Mesothelial cell of epicardium (in vitro differentiated cells): ENCODE results near the gene ASPSCR1. TPM values are rescaled to one million over a fixed set of nuclear protein-coding genes. Genes with fewer than 3 reads are reported as not detected.

Source experiments
- DNase-seq, 2 experiments: peaks; one replicate each; pipeline ENCODE4 v3.0.0; 2021; ENCODE audit warnings: low spot score in 2 of 2; ENCODE audit not compliant: unreplicated experiment in 2 of 2
- H3K27ac Mint-ChIP-seq: 2 replicates; pipeline ENCODE4 v1.8.0; 2021; ENCODE audit warnings: mixed read lengths
- H3K27me3 Mint-ChIP-seq: 2 replicates; pipeline ENCODE4 v1.8.0; 2021; ENCODE audit warnings: low read depth, mixed read lengths
- H3K36me3 Mint-ChIP-seq: 2 replicates; pipeline ENCODE4 v1.8.0; 2021; ENCODE audit warnings: mixed read lengths
- H3K4me1 Mint-ChIP-seq: 2 replicates; pipeline ENCODE4 v1.8.0; 2021; ENCODE audit warnings: mixed read lengths
- H3K4me3 Mint-ChIP-seq: 2 replicates; pipeline ENCODE4 v1.8.0; 2021; ENCODE audit warnings: mild to moderate bottlenecking, moderate library complexity, mixed read lengths
- H3K9me3 Mint-ChIP-seq: 2 replicates; pipeline ENCODE4 v1.8.0; 2021; ENCODE audit warnings: mixed read lengths
- total RNA-seq: library from RNA; stranded (reverse); gene quantifications from 3 replicates; pipeline ENCODE4 v1.2.1, GENCODE V29; 2021
- TF ChIP-seq, protein P1 (sequence below): fragments of 200-600 bp; sonication (generic); IDR thresholded peaks from one replicate; pipeline ENCODE4 v1.5.0; 2021; ENCODE audit warnings: antibody characterized with exemption; ENCODE audit not compliant: unreplicated experiment

ASPSCR1 gene
- total RNA-seq, 1 donor from 2014 or later = 50.5 TPM

GRCh38 chr17:82011617-82012187 lies 34.3 kb downstream of the ASPSCR1 start:
- no peaks in the 10 kb centered on the region for H3K36me3 Mint-ChIP-seq
- H3K27ac Mint-ChIP-seq = no peak overlapping the region
- H3K4me1 Mint-ChIP-seq = peaks cover 4% of the 10 kb centered on the region
- TF ChIP-seq, protein P1, sequence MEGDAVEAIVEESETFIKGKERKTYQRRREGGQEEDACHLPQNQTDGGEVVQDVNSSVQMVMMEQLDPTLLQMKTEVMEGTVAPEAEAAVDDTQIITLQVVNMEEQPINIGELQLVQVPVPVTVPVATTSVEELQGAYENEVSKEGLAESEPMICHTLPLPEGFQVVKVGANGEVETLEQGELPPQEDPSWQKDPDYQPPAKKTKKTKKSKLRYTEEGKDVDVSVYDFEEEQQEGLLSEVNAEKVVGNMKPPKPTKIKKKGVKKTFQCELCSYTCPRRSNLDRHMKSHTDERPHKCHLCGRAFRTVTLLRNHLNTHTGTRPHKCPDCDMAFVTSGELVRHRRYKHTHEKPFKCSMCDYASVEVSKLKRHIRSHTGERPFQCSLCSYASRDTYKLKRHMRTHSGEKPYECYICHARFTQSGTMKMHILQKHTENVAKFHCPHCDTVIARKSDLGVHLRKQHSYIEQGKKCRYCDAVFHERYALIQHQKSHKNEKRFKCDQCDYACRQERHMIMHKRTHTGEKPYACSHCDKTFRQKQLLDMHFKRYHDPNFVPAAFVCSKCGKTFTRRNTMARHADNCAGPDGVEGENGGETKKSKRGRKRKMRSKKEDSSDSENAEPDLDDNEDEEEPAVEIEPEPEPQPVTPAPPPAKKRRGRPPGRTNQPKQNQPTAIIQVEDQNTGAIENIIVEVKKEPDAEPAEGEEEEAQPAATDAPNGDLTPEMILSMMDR = no peak
- no peaks in the 10 kb centered on the region for H3K27me3 Mint-ChIP-seq
- no peak overlapping the region for H3K4me3 Mint-ChIP-seq
- H3K9me3 Mint-ChIP-seq = no peaks in the 10 kb centered on the region
- no peak for DNase-seq

GRCh38 chr17:82012261-82012639 lies 34.8 kb downstream of the ASPSCR1 start:
- DNase-seq = no peak
- no peak overlapping the region for H3K27ac Mint-ChIP-seq
- TF ChIP-seq, protein P1 = no peak
- no peaks in the 10 kb centered on the region for H3K27me3 Mint-ChIP-seq
- peaks cover 4% of the 10 kb centered on the region for H3K4me1 Mint-ChIP-seq
- no peak overlapping the region for H3K4me3 Mint-ChIP-seq
- H3K9me3 Mint-ChIP-seq = no peaks in the 10 kb centered on the region
- no peaks in the 10 kb centered on the region for H3K36me3 Mint-ChIP-seq

- TF ChIP-seq, protein P1 = no peak
- Mint-ChIP-seq H3K27me3 (no peaks in the 10 kb centered on the region), H3K4me1 (peaks cover 4% of the 10 kb centered on the region), H3K9me3 (no peaks in the 10 kb centered on the region), H3K4me3 (no peak overlapping the region), H3K27ac (no peak overlapping the region), H3K36me3 (no peaks in the 10 kb centered on the region)
- DNase-seq = no peak
Measured at GRCh38 chr17:82012640-82013295, 35.3 kb downstream of the ASPSCR1 start.

DNA sequence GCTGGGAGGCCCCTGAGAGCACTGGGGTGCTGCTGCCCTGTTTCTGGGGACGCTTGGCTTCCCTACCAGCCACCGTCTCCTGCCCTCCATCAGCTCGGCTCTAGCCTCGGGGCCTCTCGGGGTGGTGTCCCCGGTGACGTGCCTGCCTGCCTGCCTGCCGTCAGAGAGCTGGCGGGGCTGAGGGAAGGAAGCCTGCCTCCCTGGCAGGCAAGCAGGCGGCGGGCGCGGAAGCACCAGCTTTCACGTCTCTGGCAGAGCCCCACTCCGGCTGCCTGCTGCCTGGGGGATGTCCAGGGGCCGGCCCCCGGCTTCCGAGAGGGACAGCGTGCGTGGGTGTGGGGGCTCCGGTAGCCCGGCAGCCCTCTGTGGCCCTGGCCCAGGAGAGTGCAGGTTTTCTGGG lies 35.9 kb downstream of the ASPSCR1 start:
- Mint-ChIP-seq H3K36me3 (no peaks in the 10 kb centered on the region), H3K4me1 (peaks cover 4% of the 10 kb centered on the region), H3K27ac (no peak overlapping the region), H3K9me3 (no peaks in the 10 kb centered on the region), H3K4me3 (no peak overlapping the region), H3K27me3 (no peaks in the 10 kb centered on the region)
- TF ChIP-seq, protein P1 = no peak
- DNase-seq = no peak

DNA sequence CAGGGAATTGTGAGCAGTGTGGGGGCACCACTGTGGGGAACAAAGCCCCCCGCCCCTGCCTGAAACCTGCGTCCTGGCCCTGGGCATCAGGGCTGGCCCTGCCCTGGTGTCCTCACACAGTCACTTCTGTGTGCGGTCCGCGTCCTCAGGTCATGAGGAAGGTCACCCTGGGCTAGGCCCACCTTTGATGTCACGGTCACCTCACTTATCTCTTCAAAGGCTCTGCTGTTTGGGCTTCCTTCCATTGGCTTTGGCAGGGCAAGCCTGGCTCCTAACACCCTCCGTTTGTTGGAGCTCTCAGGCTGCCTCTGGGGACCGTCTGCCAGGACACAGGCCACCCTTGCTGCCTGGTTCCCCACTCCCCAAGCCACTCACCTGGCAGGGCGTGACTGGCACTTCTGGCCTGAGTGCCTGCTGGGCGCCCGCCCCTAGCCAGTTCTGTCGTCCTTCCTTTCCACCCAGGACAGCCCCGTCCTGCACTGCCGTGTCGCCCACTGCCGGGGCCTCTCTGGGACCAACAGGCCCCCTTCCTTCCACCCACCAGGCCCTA lies 36.4 kb downstream of the ASPSCR1 start:
- H3K27me3 Mint-ChIP-seq = no peaks in the 10 kb centered on the region
- DNase-seq = no peak
- no peak overlapping the region for H3K4me3 Mint-ChIP-seq
- no peak overlapping the region for H3K27ac Mint-ChIP-seq
- H3K4me1 Mint-ChIP-seq = peaks cover 9% of the 10 kb centered on the region
- TF ChIP-seq, protein P1 = no peak
- H3K36me3 Mint-ChIP-seq = no peaks in the 10 kb centered on the region
- no peaks in the 10 kb centered on the region for H3K9me3 Mint-ChIP-seq
